ENCODE results near the gene RRAGC.

DNA sequence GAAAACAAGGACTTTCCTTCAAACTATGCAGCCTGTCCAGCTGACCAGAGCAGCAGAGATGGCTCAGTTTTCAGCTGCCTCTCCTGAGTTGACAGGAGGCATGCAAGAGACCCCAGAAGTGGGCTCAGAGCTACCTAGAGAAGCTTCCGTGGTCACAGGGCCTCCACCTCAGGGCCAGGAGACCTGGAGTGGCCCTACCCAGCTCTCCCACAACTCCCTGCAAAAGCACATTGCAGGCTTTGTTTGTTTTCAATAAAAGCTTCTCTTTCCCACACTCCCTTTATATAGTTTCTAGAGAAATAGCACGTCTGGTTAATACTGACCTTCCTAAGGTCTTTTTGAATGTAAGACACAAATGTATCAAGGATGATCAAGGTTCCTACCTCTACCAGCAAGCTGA is 40.1 kb downstream of the RRAGC start:
- TF ChIP-seq, protein P1, sequence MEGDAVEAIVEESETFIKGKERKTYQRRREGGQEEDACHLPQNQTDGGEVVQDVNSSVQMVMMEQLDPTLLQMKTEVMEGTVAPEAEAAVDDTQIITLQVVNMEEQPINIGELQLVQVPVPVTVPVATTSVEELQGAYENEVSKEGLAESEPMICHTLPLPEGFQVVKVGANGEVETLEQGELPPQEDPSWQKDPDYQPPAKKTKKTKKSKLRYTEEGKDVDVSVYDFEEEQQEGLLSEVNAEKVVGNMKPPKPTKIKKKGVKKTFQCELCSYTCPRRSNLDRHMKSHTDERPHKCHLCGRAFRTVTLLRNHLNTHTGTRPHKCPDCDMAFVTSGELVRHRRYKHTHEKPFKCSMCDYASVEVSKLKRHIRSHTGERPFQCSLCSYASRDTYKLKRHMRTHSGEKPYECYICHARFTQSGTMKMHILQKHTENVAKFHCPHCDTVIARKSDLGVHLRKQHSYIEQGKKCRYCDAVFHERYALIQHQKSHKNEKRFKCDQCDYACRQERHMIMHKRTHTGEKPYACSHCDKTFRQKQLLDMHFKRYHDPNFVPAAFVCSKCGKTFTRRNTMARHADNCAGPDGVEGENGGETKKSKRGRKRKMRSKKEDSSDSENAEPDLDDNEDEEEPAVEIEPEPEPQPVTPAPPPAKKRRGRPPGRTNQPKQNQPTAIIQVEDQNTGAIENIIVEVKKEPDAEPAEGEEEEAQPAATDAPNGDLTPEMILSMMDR (conservative IDR thresholded peaks at IDR 0.05 in 1 of 2, IDR thresholded peaks at IDR 0.05 in 1 of 2; ENCODE audit: low read depth in 1 of 2, low read length in 2 of 2): no peak
- no peak for TF ChIP-seq EZH2 (IDR thresholded peaks at IDR 0.05; ENCODE audit: low read length, missing control alignments)
